Keratinocyte (primary cell): ENCODE results near the gene COL11A1. TPM values are rescaled to one million over a fixed set of nuclear protein-coding genes. Genes with fewer than 3 reads are reported as not detected.

Experiments used
- DNase-seq: peaks from one replicate; pipeline ENCODE4 v3.0.0-alpha.2; 2011; ENCODE audit warnings: low read depth, missing footprints, low spot score
- FAIRE-seq: peaks from 2 replicates; lab custom pipeline; 2011; peaks lifted over from hg19 to GRCh38; lab: Jason Lieb, UNC
- H2AFZ ChIP-seq: 2 replicates; pipeline ENCODE4 v1.6.0; 2012; ENCODE audit warnings: low read length, control low read depth, inconsistent platforms; ENCODE audit not compliant: control insufficient read depth
- H3K27ac ChIP-seq: 2 replicates; pipeline ENCODE4 v1.5.1; 2011; ENCODE audit warnings: low read length; ENCODE audit not compliant: control insufficient read depth, insufficient read depth
- H3K27me3 ChIP-seq: 3 replicates; pipeline ENCODE4 v1.6.0; 2011; ENCODE audit warnings: low read length; ENCODE audit not compliant: control insufficient read depth, insufficient read depth; ENCODE audit errors: extremely low read depth
- H3K36me3 ChIP-seq, 2 experiments: 2 replicates in 1 of 2; 3 replicates in 1 of 2; pipeline ENCODE4 v1.5.1; 2011; ENCODE audit warnings: low read length in 2 of 2, mild to moderate bottlenecking in 1 of 2; ENCODE audit not compliant: control insufficient read depth in 2 of 2, insufficient read depth in 2 of 2; ENCODE audit errors: extremely low read depth in 1 of 2
- H3K4me1 ChIP-seq: 3 replicates; pipeline ENCODE4 v1.5.1; 2011; ENCODE audit warnings: low read length; ENCODE audit not compliant: control insufficient read depth, insufficient read depth; ENCODE audit errors: extremely low read depth
- H3K4me2 ChIP-seq: 3 replicates; pipeline ENCODE4 v1.6.0; 2011; ENCODE audit warnings: low read depth, low read length; ENCODE audit not compliant: control insufficient read depth, insufficient read depth; ENCODE audit errors: extremely low read depth
- H3K4me3 ChIP-seq, 3 experiments: fragments of 200-600 bp in 1 of 3; sonication (generic) in 1 of 3; 2 replicates in 2 of 3; 3 replicates in 1 of 3; pipeline ENCODE4 v1.5.1; 2011 to 2016; ENCODE audit warnings: low read length in 3 of 3, mild to moderate bottlenecking in 3 of 3, control low read depth in 2 of 3, inconsistent platforms in 1 of 3, low read depth in 1 of 3, mixed read lengths in 1 of 3, mixed run types in 1 of 3, moderate library complexity in 1 of 3; ENCODE audit not compliant: control insufficient read depth in 2 of 3, insufficient read depth in 2 of 3; ENCODE audit errors: extremely low read depth in 1 of 3
- H3K79me2 ChIP-seq: 2 replicates; pipeline ENCODE4 v1.6.0; 2012; ENCODE audit warnings: low read length; ENCODE audit not compliant: control insufficient read depth, insufficient read depth
- H3K9ac ChIP-seq: 3 replicates; pipeline ENCODE4 v1.6.0; 2011; ENCODE audit warnings: low read length; ENCODE audit not compliant: control insufficient read depth, insufficient read depth; ENCODE audit errors: extremely low read depth
- H3K9me1 ChIP-seq: 3 replicates; pipeline ENCODE4 v1.6.0; 2011; ENCODE audit warnings: low read length; ENCODE audit not compliant: control insufficient read depth, insufficient read depth; ENCODE audit errors: extremely low read depth
- H3K9me3 ChIP-seq: 2 replicates; pipeline ENCODE4 v1.5.1; 2012; ENCODE audit warnings: low read depth, low read length; ENCODE audit not compliant: control insufficient read depth
- H4K20me1 ChIP-seq: 3 replicates; pipeline ENCODE4 v1.6.0; 2011; ENCODE audit warnings: low read length; ENCODE audit not compliant: control insufficient read depth, insufficient read depth; ENCODE audit errors: extremely low read depth
- EZH2 ChIP-seq: IDR thresholded peaks from one replicate; pipeline ENCODE4 v1.6.1; 2012; ENCODE audit warnings: inconsistent platforms, mild to moderate bottlenecking, low read length, moderate library complexity
- dilution Hi-C: fragments of 300-500 bp; cut with MboI; formaldehyde crosslinking; loops from one replicate; pipeline ENCODE4 v1.7.0; 2020; ENCODE audit warnings: low sequenced_read_pairs; ENCODE audit not compliant: extremely low pct_ligation_motif_present
- polyA plus RNA-seq, 5 experiments: library from polyadenylated mRNA; depleted of rRNA in 3 of 5; stranded (reverse) in 3 of 5; stranded (forward) in 1 of 5; unstranded in 1 of 5; fragments of >200 nt; gene quantifications; 1 replicate in 1 of 5; 2 replicates in 3 of 5; 3 replicates in 1 of 5; pipeline versions ENCODE4 v1.2.1 to v1.2.3, GENCODE V29; 2011 to 2012; ENCODE audit warnings: missing spikeins in 2 of 5, low read depth in 1 of 5, low replicate concordance in 1 of 5
- TF ChIP-seq, protein P1 (sequence below), 3 experiments: IDR thresholded peaks in 1 of 3; conservative IDR thresholded peaks in 1 of 3; optimal IDR thresholded peaks in 1 of 3; 2 replicates in 2 of 3; 3 replicates in 1 of 3; pipeline versions ENCODE3 to v1.5.1; 2011; ENCODE audit warnings: low read length in 3 of 3, mild to moderate bottlenecking in 3 of 3, moderate library complexity in 2 of 3, control low read depth in 1 of 3, inconsistent platforms in 1 of 3; ENCODE audit not compliant: insufficient read depth in 2 of 3; ENCODE audit errors: extremely low read depth in 1 of 3

The COL11A1 gene
- polyA plus RNA-seq, 1 donor (not counting 4 experiments of a cell fraction or from before 2014, with no cell fraction given) = 0.37 TPM

DNA sequence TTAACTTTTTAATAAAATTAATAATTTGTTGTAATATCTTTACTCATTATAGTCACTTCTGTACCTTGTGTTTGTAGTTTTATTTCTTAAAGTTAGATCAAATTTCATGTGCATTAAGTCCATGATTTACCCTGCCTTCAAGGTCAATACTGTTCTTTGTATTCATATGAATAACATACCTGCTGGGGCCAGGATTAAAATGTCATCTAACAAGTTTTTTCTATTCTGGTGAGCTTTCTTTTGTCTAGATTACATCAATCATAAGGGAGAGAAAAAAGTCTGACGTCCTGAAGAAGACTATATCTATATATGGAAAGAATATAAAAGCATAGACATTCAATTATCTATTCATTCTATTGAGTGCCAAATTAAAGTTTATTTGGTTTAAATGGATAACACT, 232.6 kb downstream of the COL11A1 start:
- Histone ChIP-seq H3K27ac (no peak overlapping the region), H3K27me3 (no peaks in the 10 kb centered on the region), H2AFZ (no peak overlapping the region), H3K9me1 (no peaks in the 10 kb centered on the region), H3K36me3 (no peaks in the 10 kb centered on the region), H3K79me2 (no peaks in the 10 kb centered on the region), H3K4me2 (no peak overlapping the region), H3K4me3 (no peak overlapping the region), H3K9ac (no peak overlapping the region), H4K20me1 (no peaks in the 10 kb centered on the region), H3K9me3 (no peaks in the 10 kb centered on the region), H3K4me1 (peaks cover 2% of the 10 kb centered on the region)
- FAIRE-seq (no peak), DNase-seq (no peak)
- TF ChIP-seq, protein P1, sequence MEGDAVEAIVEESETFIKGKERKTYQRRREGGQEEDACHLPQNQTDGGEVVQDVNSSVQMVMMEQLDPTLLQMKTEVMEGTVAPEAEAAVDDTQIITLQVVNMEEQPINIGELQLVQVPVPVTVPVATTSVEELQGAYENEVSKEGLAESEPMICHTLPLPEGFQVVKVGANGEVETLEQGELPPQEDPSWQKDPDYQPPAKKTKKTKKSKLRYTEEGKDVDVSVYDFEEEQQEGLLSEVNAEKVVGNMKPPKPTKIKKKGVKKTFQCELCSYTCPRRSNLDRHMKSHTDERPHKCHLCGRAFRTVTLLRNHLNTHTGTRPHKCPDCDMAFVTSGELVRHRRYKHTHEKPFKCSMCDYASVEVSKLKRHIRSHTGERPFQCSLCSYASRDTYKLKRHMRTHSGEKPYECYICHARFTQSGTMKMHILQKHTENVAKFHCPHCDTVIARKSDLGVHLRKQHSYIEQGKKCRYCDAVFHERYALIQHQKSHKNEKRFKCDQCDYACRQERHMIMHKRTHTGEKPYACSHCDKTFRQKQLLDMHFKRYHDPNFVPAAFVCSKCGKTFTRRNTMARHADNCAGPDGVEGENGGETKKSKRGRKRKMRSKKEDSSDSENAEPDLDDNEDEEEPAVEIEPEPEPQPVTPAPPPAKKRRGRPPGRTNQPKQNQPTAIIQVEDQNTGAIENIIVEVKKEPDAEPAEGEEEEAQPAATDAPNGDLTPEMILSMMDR (optimal IDR thresholded peaks at IDR 0.05 in 1 of 3, IDR thresholded peaks at IDR 0.05 in 1 of 3, conservative IDR thresholded peaks at IDR 0.05 in 1 of 3; ENCODE audit: extremely low read depth in 1 of 3, insufficient read depth in 2 of 3, low read length in 3 of 3) = no peak
- dilution Hi-C loops = no loop called here

DNA sequence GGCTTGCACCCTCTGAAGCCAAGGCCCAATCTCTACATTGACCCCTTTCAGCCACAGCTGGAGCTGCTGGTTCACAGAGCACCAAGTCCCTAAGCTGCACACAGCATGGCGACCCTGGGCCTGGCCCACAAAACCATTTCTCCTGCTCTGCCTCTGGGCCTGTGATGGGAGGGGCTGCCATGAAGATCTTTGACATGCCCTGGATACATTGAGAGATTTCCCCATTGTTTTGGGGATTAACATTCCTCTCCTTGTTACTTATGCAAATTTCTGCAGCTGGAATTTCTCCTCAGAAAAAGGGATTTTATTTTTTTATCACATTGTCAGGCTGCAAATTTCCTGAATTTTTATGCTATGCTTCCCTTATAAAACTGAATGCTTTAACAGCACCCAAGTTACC, 235.8 kb downstream of the COL11A1 start:
- dilution Hi-C loops = no loop called here
- H3K79me2 ChIP-seq = no peaks in the 10 kb centered on the region
- FAIRE-seq (no peak), DNase-seq (no peak)
- no peak overlapping the region for H3K4me2 ChIP-seq
- no peak overlapping the region for H3K4me3 ChIP-seq
- H3K9me1 ChIP-seq = no peaks in the 10 kb centered on the region
- no peaks in the 10 kb centered on the region for H3K36me3 ChIP-seq
- H2AFZ ChIP-seq = no peak overlapping the region
- no peaks in the 10 kb centered on the region for H3K9me3 ChIP-seq
- H4K20me1 ChIP-seq = no peaks in the 10 kb centered on the region
- no peaks in the 10 kb centered on the region for H3K4me1 ChIP-seq
- H3K9ac ChIP-seq = no peak overlapping the region
- H3K27me3 ChIP-seq = no peaks in the 10 kb centered on the region
- TF ChIP-seq, protein P1 (optimal IDR thresholded peaks at IDR 0.05 in 1 of 3, IDR thresholded peaks at IDR 0.05 in 1 of 3, conservative IDR thresholded peaks at IDR 0.05 in 1 of 3; ENCODE audit: extremely low read depth in 1 of 3, insufficient read depth in 2 of 3, low read length in 3 of 3) = no peak
- no peak for TF ChIP-seq EZH2
- no peak overlapping the region for H3K27ac ChIP-seq
